Right lobe of liver (tissue), 6 donors: ENCODE measurements around the gene FRMD4A. TPM values are rescaled to one million over a fixed set of nuclear protein-coding genes. Genes with fewer than 3 reads are reported as not detected.
"Not testable (repeated sequence)": the region's sequence is repeated elsewhere in the genome, so short reads cannot be mapped to it uniquely, and the experiment has no call there.

Experiments used
- ATAC-seq, 4 donors: fragments of 200-7000 bp; cut with Tn5 transposase; one replicate each; pipeline ENCODE4 v1.9.1; 2020; ENCODE audit warnings: mild to moderate bottlenecking in 4 of 4, moderate library complexity in 4 of 4
- DNase-seq, 3 donors: peaks; one replicate each; pipeline ENCODE4 v3.0.0-alpha.2; 2020
- H3K27ac ChIP-seq, 3 donors: fragments of 200-600 bp; one replicate each; pipeline ENCODE4 v1.8.0; 2022
- H3K27me3 ChIP-seq, 2 donors: fragments of 200-600 bp; one replicate each; pipeline ENCODE4 v1.8.0; 2022
- H3K36me3 ChIP-seq, 4 donors: fragments of 200-600 bp; sonication (generic) in 1 of 4; one replicate each; pipeline versions ENCODE4 v1.5.1 to v1.8.0; 2017 to 2022; ENCODE audit warnings: control low read depth in 1 of 4
- H3K4me1 ChIP-seq, 4 donors: fragments of 200-600 bp; sonication (generic) in 1 of 4; one replicate each; pipeline versions ENCODE4 v1.5.1 to v1.8.0; 2017 to 2022; ENCODE audit warnings: control low read depth in 1 of 4
- H3K4me3 ChIP-seq, 3 donors: fragments of 200-600 bp; one replicate each; pipeline ENCODE4 v1.8.0; 2022
- H3K9me3 ChIP-seq, 4 donors: fragments of 200-600 bp; sonication (generic) in 1 of 4; one replicate each; pipeline versions ENCODE4 v1.5.1 to v1.8.0; 2017 to 2022; ENCODE audit warnings: control low read depth in 1 of 4
- POLR2A ChIP-seq: fragments of 450-650 bp; IDR thresholded peaks from one replicate; pipeline ENCODE4 v1.6.1; 2017; ENCODE audit warnings: antibody characterized with exemption, mild to moderate bottlenecking
- WGBS: methylation state at CpG from one replicate; pipeline ENCODE4 v1.1.6; 2018; ENCODE audit warnings: low coverage, low lambda C conversion rate; ENCODE audit not compliant: insufficient coverage; ENCODE audit errors: missing lambda C conversion rate; 5-methylcytosine and 5-hydroxymethylcytosine counted together
- intact Hi-C, 2 donors: fragments of 100-400 bp; cut with DNase I; formaldehyde crosslinking; loops; one replicate each; pipeline versions ENCODE4 v1.11.2 to v1.14.1; 2022
- total RNA-seq, 6 experiments: library from RNA; depleted of rRNA in 2 of 6; stranded (reverse); fragments of >200 nt in 2 of 6; fragmentation: NEBNext Ultra II Directional in 3 of 6; extraction: Animal tissue kit (Norgen Biotek cat#: 25700) in 3 of 6; gene quantifications; one replicate each; pipeline versions ENCODE4 v1.1.0 to v1.2.4, GENCODE V29; 2016 to 2023
- TF ChIP-seq, protein P1 (sequence below), 4 donors: fragments of 200-600 bp in 3 of 4; fragments of 450-650 bp in 1 of 4; IDR thresholded peaks; one replicate each; pipeline versions ENCODE4 v1.5.1 to v1.8.0; 2016 to 2022; ENCODE audit warnings: antibody characterized with exemption in 4 of 4, mild to moderate bottlenecking in 2 of 4
- donor health status: DM: no; HTN: yes; CAD: no.
- donor health status: DM: no; HTN: no; CAD: no.
- donor health status: DM: no; HTN: no; CAD: no.
- donor health status: DM: no; HTN: yes; CAD: no.
- donor health status: DM: no; HTN: yes; CAD: no.

FRMD4A gene
- total RNA-seq, 6 experiments from 2014 or later: 8.4 to 22.8 (median 13.3) TPM

DNA sequence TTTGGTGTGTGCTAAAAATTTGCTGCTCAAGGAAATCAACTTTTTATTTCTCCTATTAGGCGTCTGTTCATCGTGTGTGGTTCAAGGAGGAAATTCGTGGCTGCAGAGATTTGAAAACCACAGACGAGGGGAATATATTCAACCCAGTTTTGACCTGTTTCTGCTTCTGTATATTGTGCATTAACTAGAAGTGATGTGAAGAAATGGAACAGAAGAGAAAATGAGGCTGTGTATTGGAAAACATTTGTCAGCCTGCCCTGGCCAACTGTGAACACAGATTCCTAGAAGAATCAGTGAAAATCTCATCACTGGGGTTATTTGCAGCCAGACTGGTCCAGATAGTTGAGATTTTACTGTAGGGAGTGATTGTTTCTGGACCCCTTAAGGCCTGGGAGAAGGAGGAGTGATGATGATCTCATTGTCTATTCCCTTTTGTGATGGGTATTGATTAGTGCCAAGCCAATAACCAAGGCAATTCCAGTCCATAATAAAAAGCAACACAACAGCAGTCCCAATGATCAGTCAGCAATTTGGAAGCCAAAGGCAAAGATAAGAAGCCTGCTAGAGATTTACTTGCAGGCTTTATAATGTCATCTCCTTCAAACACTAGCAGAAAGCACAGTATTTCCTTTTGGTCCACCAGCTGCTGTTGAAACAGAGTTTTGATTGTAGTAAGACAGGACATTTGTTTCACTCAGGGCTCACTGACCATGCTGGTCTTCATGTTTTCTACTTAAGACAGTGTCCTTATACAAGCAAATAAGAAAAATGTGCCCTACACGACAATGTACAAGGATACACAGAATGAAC lies 404.5 kb downstream of the FRMD4A start:
- no peak for ATAC-seq
- Histone ChIP-seq H3K27me3 (no peaks in the 10 kb centered on the region), H3K36me3 (no peaks in the 10 kb centered on the region), H3K27ac (no peak overlapping the region), H3K4me3 (no peak overlapping the region), H3K9me3 (no peaks in the 10 kb centered on the region), H3K4me1 (no peaks in the 10 kb centered on the region)
- intact Hi-C loops: no loop called here
- no peak for DNase-seq
- 39% methylated on average over 5 of the region's 5 CpGs for WGBS
- TF ChIP-seq, protein P1, sequence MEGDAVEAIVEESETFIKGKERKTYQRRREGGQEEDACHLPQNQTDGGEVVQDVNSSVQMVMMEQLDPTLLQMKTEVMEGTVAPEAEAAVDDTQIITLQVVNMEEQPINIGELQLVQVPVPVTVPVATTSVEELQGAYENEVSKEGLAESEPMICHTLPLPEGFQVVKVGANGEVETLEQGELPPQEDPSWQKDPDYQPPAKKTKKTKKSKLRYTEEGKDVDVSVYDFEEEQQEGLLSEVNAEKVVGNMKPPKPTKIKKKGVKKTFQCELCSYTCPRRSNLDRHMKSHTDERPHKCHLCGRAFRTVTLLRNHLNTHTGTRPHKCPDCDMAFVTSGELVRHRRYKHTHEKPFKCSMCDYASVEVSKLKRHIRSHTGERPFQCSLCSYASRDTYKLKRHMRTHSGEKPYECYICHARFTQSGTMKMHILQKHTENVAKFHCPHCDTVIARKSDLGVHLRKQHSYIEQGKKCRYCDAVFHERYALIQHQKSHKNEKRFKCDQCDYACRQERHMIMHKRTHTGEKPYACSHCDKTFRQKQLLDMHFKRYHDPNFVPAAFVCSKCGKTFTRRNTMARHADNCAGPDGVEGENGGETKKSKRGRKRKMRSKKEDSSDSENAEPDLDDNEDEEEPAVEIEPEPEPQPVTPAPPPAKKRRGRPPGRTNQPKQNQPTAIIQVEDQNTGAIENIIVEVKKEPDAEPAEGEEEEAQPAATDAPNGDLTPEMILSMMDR (IDR thresholded peaks at IDR 0.05): no peak
- no peak for TF ChIP-seq POLR2A

GRCh38 chr10:13924040-13924725 lies 406.5 kb downstream of the FRMD4A start:
- ATAC-seq: peak in 1 of 4 donors; percentile 25
- intact Hi-C loops: no loop called here
- TF ChIP-seq, protein P1 (IDR thresholded peaks at IDR 0.05): no peak
- no peak for TF ChIP-seq POLR2A
- H3K36me3 ChIP-seq: no peaks in the 10 kb centered on the region
- no peak overlapping the region for H3K4me3 ChIP-seq
- no peak for DNase-seq
- H3K9me3 ChIP-seq: no peaks in the 10 kb centered on the region
- H3K4me1 ChIP-seq: no peaks in the 10 kb centered on the region
- 56% methylated on average over 6 of the region's 6 CpGs for WGBS
- H3K27ac ChIP-seq: no peak overlapping the region
- no peaks in the 10 kb centered on the region for H3K27me3 ChIP-seq

DNA sequence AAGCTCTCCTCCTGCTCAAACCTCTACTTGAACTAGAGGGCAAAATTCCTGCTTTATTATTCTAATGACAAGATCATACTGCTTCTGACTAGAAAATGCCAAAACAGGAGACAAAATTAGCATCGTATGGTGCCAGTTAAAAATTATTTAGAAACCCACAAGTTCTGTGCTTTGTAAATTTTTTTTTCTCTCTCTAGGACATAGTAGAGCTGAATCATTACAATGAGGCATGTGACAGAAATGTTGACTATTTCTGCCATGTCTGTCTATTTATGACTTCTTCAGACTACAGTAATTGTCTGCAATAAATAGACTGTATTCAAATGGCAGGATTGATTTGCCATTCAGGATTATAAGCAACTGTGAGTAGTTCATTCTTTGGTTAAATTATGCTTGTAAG lies 408.1 kb downstream of the FRMD4A start:
- H3K27me3 ChIP-seq: no peaks in the 10 kb centered on the region
- whole genome bisulfite sequencing: 67% methylated on average over 1 of the region's 1 CpG
- H3K4me1 ChIP-seq: no peaks in the 10 kb centered on the region
- no peak overlapping the region for H3K27ac ChIP-seq
- no peak for DNase-seq
- TF ChIP-seq POLR2A: no peak
- TF ChIP-seq, protein P1 (IDR thresholded peaks at IDR 0.05): no peak
- no peak for ATAC-seq
- intact Hi-C loops: no loop called here
- H3K9me3 ChIP-seq: no peaks in the 10 kb centered on the region
- H3K4me3 ChIP-seq: no peak overlapping the region
- no peaks in the 10 kb centered on the region for H3K36me3 ChIP-seq

GRCh38 chr10:13921941-13922340 lies 408.8 kb downstream of the FRMD4A start:
- 45% methylated on average over 3 of the region's 3 CpGs for WGBS
- Histone ChIP-seq H3K27ac (no peak overlapping the region), H3K4me3 (no peak overlapping the region), H3K36me3 (no peaks in the 10 kb centered on the region), H3K9me3 (no peaks in the 10 kb centered on the region), H3K4me1 (no peaks in the 10 kb centered on the region), H3K27me3 (no peaks in the 10 kb centered on the region)
- ATAC-seq: no peak
- DNase-seq: no peak
- TF ChIP-seq, protein P1 (IDR thresholded peaks at IDR 0.05): no peak
- TF ChIP-seq POLR2A: no peak
- intact Hi-C loops: no loop called here

DNA sequence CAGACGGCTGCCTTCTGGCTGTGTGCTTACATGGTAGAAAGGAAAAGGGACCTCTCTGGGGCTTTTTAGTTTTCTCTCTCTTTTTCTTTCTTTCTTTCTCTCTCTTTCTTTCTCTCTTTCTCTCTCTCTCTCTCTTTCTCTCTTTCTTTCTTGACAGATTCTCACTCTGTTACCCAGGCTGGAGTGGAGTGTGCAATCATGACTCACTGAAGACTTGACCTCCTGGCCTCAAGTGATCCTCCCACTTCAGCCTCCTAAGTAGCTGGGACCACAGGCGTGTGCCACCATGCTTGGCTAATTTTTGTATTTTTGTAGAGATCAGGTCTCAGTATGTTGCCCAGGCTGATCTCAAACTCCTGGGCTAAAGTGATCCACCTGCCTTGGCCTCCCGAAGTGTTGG lies 409.6 kb downstream of the FRMD4A start:
- DNase-seq, H3K4me3 ChIP-seq, H3K36me3 ChIP-seq, H3K27me3 ChIP-seq, ATAC-seq, intact Hi-C loops, H3K27ac ChIP-seq, H3K9me3 ChIP-seq, H3K4me1 ChIP-seq: not testable (repeated sequence)
- WGBS: 46% methylated on average over 3 of the region's 3 CpGs
